Measurements from ENCODE around the gene ABCB9.

DNA sequence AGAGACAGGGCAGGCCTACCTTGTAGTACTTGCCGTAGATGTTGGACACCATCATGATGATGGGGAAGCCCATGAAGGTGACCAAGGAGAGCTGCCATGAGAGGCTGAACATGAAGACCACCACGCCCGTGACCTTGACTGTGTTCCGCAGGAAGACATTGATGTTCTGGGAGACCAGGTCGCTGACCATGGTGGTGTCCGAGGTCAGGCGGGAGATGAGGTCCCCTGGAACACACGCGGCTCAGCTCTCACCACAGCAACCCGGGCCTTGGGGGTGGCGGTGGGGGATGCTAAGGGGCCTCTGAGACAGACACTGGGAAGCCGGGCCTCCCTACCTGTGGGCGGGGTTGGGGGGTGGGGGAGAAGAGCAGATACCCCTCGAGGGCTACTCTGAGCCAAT, 17.7 kb downstream of the ABCB9 start:
- TF ChIP-seq POLR2A (IDR thresholded peaks at IDR 0.05) (no peak), POLR2AphosphoS5 (IDR thresholded peaks at IDR 0.05) (no peak)
- TF ChIP-seq, protein P1, sequence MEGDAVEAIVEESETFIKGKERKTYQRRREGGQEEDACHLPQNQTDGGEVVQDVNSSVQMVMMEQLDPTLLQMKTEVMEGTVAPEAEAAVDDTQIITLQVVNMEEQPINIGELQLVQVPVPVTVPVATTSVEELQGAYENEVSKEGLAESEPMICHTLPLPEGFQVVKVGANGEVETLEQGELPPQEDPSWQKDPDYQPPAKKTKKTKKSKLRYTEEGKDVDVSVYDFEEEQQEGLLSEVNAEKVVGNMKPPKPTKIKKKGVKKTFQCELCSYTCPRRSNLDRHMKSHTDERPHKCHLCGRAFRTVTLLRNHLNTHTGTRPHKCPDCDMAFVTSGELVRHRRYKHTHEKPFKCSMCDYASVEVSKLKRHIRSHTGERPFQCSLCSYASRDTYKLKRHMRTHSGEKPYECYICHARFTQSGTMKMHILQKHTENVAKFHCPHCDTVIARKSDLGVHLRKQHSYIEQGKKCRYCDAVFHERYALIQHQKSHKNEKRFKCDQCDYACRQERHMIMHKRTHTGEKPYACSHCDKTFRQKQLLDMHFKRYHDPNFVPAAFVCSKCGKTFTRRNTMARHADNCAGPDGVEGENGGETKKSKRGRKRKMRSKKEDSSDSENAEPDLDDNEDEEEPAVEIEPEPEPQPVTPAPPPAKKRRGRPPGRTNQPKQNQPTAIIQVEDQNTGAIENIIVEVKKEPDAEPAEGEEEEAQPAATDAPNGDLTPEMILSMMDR (IDR thresholded peaks at IDR 0.05) = no peak

Measured in upper lobe of left lung (tissue), 4 donors.